NT2/D1 (cell line): ENCODE results near the gene MALRD1.

Experiments used
- DNase-seq: peaks from one replicate; pipeline ENCODE4 v3.0.0-alpha.2; 2011; ENCODE audit warnings: low read depth, low spot score
- H3K27me3 ChIP-seq: 2 replicates; pipeline ENCODE4 v1.6.0; 2011; ENCODE audit warnings: mild to moderate bottlenecking; ENCODE audit not compliant: insufficient read length, insufficient read depth
- H3K36me3 ChIP-seq: 2 replicates; pipeline ENCODE4 v1.6.1; 2011; ENCODE audit warnings: mild to moderate bottlenecking, low read length, mixed read lengths; ENCODE audit not compliant: insufficient read depth, insufficient read length
- H3K4me1 ChIP-seq: 2 replicates; pipeline ENCODE4 v1.5.1; 2011; ENCODE audit not compliant: insufficient read depth, insufficient read length
- H3K4me3 ChIP-seq: 2 replicates; pipeline ENCODE4 v1.5.1; 2011; ENCODE audit warnings: low read depth; ENCODE audit not compliant: insufficient read length
- H3K9ac ChIP-seq: 2 replicates; pipeline ENCODE4 v1.6.0; 2011; ENCODE audit warnings: low read depth; ENCODE audit not compliant: insufficient read length
- H3K9me3 ChIP-seq: 2 replicates; pipeline ENCODE4 v1.5.1; 2011; ENCODE audit warnings: mild to moderate bottlenecking, low read length; ENCODE audit not compliant: insufficient read depth
- SUZ12 ChIP-seq: IDR thresholded peaks from 2 replicates; pipeline ENCODE4 v1.6.1; 2011; ENCODE audit not compliant: insufficient read length, insufficient read depth; ENCODE audit errors: extremely low read depth
- YY1 ChIP-seq: IDR thresholded peaks from 2 replicates; pipeline ENCODE4 v1.6.1; 2011; ENCODE audit not compliant: insufficient read length, insufficient read depth
- ZNF274 ChIP-seq: IDR thresholded peaks from 2 replicates; pipeline ENCODE4 v1.6.1; 2011; ENCODE audit warnings: mild to moderate bottlenecking, low read depth, low read length

Gene MALRD1

DNA sequence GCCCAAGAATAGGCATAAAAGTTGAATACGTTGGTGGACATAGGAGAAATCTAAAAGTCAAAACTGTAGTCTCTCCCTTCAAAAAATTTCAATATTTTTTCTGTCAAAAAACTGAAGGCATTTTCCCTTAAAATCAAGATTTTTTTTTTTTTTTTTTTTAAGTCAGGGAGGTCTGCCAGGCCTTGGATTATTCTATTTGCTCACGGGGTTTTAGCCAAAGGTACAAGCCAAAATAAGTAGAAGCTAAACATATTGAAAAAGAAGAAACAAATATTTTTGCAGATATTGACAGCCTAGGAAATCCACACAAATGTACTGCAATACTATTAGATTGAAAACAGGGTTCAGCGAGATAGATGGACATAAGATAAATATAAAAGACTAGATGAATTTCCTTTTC is 577.6 kb downstream of the MALRD1 start:
- Histone ChIP-seq H3K4me1 (no peaks in the 10 kb centered on the region), H3K36me3 (no peaks in the 10 kb centered on the region), H3K27me3 (no peaks in the 10 kb centered on the region), H3K9me3 (no peaks in the 10 kb centered on the region), H3K4me3 (no peak overlapping the region), H3K9ac (no peak overlapping the region)
- TF ChIP-seq ZNF274 (no peak), SUZ12 (no peak), YY1 (no peak)
- no peak for DNase-seq

DNA sequence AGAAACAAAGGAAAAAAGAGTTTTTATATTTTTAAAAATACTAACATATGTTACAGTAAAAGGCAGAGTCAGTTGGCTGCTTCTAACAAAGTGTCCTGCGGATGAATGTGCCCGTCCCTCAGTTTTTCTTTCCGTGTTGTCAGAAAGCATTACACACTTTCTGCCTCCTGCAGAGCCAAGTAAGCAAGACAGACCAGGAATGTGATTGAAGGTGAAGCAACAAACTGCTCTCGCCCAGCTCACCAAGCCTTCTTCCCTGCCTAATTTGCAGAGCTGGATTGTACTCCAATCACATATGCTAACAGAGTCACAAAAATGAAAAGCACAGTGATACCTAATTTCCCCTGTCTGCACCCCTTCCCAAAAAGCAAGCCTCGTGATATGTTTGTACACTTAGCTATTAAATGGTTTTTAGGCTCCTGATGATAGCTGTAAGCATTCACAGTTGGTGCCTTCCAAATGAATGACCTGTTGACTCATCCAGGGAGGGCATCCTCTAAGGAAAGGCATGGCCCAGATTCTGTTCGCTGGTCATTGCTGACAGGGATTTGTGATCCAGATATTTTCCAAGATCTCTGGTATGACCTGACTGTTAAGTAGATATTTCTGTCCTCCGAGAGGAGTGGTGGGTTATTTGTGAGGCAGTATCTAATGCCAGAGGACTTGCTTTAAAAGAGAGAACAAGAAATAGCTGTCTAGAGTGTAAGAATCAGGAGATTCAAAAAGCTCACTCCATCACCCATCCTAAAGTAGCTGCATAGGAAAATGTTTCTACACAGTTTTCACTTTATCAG is 580.4 kb downstream of the MALRD1 start:
- Histone ChIP-seq H3K27me3 (no peaks in the 10 kb centered on the region), H3K9ac (no peak overlapping the region), H3K4me1 (no peaks in the 10 kb centered on the region), H3K36me3 (no peaks in the 10 kb centered on the region), H3K4me3 (no peak overlapping the region), H3K9me3 (no peaks in the 10 kb centered on the region)
- TF ChIP-seq ZNF274, result no peak
- TF ChIP-seq YY1, result no peak
- no peak for TF ChIP-seq SUZ12
- no peak for DNase-seq

DNA sequence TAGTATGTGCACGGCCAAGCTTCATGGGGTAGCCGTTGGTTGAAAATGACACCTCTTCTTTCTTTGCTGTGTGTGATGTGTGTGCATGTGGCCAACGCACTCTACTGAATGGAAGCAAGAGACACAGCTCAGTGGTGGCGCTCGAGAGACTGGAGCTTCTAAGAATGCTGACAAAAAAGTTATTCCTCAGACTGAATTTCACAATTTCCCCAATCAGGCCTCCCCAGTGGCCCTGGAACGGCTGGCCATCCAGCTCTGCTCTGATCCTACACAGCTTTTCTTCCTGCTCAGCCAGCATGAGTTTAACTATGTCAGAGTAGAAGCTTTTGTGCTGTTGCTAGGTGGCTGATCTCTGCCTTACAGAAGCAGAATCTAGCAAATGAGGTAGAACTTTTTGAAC is 581.0 kb downstream of the MALRD1 start:
- no peak overlapping the region for H3K9ac ChIP-seq
- H3K27me3 ChIP-seq, result no peaks in the 10 kb centered on the region
- TF ChIP-seq SUZ12 (no peak), ZNF274 (no peak), YY1 (no peak)
- DNase-seq, result no peak
- H3K36me3 ChIP-seq, result no peaks in the 10 kb centered on the region
- H3K9me3 ChIP-seq, result no peaks in the 10 kb centered on the region
- H3K4me1 ChIP-seq, result no peaks in the 10 kb centered on the region
- no peak overlapping the region for H3K4me3 ChIP-seq

GRCh38 chr10:19634163-19634562 is 585.6 kb downstream of the MALRD1 start:
- H3K9me3 ChIP-seq, result no peaks in the 10 kb centered on the region
- no peaks in the 10 kb centered on the region for H3K36me3 ChIP-seq
- no peaks in the 10 kb centered on the region for H3K4me1 ChIP-seq
- no peaks in the 10 kb centered on the region for H3K27me3 ChIP-seq
- no peak overlapping the region for H3K9ac ChIP-seq
- H3K4me3 ChIP-seq, result no peak overlapping the region
- DNase-seq, result no peak
- TF ChIP-seq ZNF274 (no peak), YY1 (no peak), SUZ12 (no peak)

- H3K4me1 ChIP-seq, result no peaks in the 10 kb centered on the region
- H3K9me3 ChIP-seq, result no peaks in the 10 kb centered on the region
- DNase-seq, result no peak
- H3K36me3 ChIP-seq, result no peaks in the 10 kb centered on the region
- H3K4me3 ChIP-seq, result no peak overlapping the region
- no peak overlapping the region for H3K9ac ChIP-seq
- TF ChIP-seq YY1 (no peak), SUZ12 (no peak), ZNF274 (no peak)
- H3K27me3 ChIP-seq, result no peaks in the 10 kb centered on the region
These were observed 589.7 kb downstream of the MALRD1 start for GRCh38 chr10:19638182-19638895.

DNA sequence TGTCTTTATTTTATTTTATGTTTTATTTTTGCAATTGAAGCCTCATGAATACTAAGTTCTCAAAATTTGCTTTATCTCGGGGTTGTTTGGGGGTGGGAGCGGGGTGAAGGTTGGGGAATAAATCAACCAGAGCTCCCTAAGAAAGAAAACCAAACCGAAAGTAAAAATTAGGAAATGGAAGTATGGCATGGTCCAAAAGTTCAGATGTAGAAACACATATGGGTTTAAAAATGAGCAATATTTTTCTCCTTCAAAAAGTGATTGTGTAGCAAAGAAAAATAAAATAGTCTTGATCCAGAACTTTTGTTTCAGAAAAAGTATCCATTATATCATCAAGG is 590.3 kb downstream of the MALRD1 start:
- Histone ChIP-seq H3K27me3 (no peaks in the 10 kb centered on the region), H3K4me3 (no peak overlapping the region), H3K36me3 (no peaks in the 10 kb centered on the region), H3K9me3 (no peaks in the 10 kb centered on the region), H3K9ac (no peak overlapping the region), H3K4me1 (no peaks in the 10 kb centered on the region)
- DNase-seq, result no peak
- TF ChIP-seq YY1 (no peak), SUZ12 (no peak), ZNF274 (no peak)

- no peaks in the 10 kb centered on the region for H3K27me3 ChIP-seq
- H3K9me3 ChIP-seq, result no peaks in the 10 kb centered on the region
- TF ChIP-seq ZNF274 (no peak), SUZ12 (no peak), YY1 (no peak)
- DNase-seq, result no peak
- H3K4me1 ChIP-seq, result no peaks in the 10 kb centered on the region
- no peaks in the 10 kb centered on the region for H3K36me3 ChIP-seq
- H3K9ac ChIP-seq, result no peak overlapping the region
- no peak overlapping the region for H3K4me3 ChIP-seq
These were observed 592.1 kb downstream of the MALRD1 start for GRCh38 chr10:19640566-19641263.
